ENCODE data around the gene PPAT.

The PPAT gene

DNA sequence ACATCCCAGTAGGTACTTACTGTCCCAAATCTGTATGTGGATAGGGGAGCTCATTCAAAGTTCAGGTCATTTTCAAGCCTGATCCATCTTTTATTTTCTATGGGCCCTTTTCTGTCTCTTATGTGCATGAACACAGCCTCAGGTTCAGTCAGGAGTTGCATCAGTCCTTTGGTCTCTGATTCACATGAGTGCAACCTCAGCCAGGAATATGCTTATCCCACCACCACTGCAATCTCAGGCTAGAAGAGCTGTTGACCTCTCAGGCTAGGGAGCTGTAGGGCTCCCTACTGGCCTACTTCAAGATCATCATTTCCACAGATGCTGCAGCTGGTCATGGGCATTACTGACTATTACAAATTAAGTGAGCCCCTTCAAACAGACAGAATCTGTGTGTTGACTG is 75.3 kb downstream of the PPAT start:
- DNase-seq (ENCODE audit: low spot score) = no peak
- Histone ChIP-seq H3K27ac (no peak overlapping the region), H3K4me3 (no peak overlapping the region)
- TF ChIP-seq, protein P1, sequence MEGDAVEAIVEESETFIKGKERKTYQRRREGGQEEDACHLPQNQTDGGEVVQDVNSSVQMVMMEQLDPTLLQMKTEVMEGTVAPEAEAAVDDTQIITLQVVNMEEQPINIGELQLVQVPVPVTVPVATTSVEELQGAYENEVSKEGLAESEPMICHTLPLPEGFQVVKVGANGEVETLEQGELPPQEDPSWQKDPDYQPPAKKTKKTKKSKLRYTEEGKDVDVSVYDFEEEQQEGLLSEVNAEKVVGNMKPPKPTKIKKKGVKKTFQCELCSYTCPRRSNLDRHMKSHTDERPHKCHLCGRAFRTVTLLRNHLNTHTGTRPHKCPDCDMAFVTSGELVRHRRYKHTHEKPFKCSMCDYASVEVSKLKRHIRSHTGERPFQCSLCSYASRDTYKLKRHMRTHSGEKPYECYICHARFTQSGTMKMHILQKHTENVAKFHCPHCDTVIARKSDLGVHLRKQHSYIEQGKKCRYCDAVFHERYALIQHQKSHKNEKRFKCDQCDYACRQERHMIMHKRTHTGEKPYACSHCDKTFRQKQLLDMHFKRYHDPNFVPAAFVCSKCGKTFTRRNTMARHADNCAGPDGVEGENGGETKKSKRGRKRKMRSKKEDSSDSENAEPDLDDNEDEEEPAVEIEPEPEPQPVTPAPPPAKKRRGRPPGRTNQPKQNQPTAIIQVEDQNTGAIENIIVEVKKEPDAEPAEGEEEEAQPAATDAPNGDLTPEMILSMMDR (IDR thresholded peaks at IDR 0.05) = no peak

DNA sequence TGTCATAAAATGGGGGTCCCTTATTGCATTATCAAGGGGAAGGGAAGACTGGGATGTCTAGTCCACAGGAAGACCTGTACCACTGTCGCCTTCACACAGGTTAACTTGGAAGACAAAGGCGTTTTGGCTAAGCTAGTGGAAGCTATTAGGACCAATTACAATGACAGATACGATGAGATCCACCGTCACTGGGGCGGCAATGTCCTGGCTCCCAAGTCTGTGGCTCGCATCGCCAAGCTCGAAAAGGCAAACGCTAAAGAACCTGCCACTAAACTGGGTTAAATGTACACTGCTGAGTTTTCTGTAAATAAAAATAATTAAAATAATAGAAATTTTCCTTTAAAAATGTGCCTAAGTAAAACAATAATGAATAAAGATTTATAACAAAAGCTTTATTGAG is 78.8 kb downstream of the PPAT start:
- Histone ChIP-seq H3K4me3 (no peak overlapping the region), H3K27ac (no peak overlapping the region)
- TF ChIP-seq, protein P1 (IDR thresholded peaks at IDR 0.05) = no peak
- no peak for DNase-seq (ENCODE audit: low spot score)

DNA sequence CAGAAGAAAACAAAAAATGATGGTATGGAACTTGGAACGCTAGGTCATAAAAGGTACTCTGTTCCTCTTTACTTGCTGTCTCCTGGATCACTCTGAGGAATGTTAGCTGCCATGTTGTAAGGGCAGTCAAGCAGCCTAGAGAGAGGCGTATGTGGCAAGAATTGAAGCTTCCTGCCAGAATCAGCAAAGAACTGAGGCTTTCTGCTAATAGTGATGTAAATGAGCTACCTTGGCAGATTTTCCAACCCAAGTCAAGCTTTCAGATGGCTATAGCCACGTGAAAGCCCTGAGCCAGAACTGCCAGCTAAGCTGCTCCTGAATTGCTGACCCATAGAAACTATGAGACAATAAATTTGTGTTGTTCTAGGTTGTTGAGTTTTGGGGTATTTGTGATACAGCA is 86.8 kb downstream of the PPAT start:
- H3K27ac ChIP-seq = no peak overlapping the region
- H3K4me3 ChIP-seq = no peak overlapping the region
- no peak for DNase-seq (ENCODE audit: low spot score)
- TF ChIP-seq, protein P1 (IDR thresholded peaks at IDR 0.05) = no peak

DNA sequence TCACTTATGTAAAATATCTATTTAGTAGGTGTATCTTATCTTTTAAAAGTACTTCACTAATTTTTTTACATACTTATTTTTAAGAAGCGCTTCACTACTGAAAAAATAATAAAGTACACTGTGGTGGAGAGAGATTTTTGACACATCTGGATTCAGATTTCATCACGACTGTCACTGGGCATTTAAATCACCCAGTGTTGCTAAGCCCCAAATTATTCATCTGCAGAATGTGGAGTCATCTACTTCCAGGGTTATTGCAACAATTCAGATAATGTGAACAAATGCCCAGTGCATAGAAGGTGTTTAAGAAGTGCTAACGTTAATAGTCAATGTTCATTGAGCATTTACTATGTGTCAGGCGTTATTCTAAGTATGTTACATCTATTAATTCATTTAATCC is 90.0 kb downstream of the PPAT start:
- Histone ChIP-seq H3K4me3 (no peak overlapping the region), H3K27ac (no peak overlapping the region)
- no peak for DNase-seq (ENCODE audit: low spot score)
- TF ChIP-seq, protein P1 (IDR thresholded peaks at IDR 0.05) = no peak

All from coronary artery (tissue), 2 donors.